ENCODE measurements around the gene ASTL. TPM values are rescaled to one million over a fixed set of nuclear protein-coding genes. Genes with fewer than 3 reads are reported as not detected.
A peak's percentile ranks its signal among the peaks of the same experiment; 100 is the strongest.
"Not testable (repeated sequence)": the region's sequence is repeated elsewhere in the genome, so short reads cannot be mapped to it uniquely, and the experiment has no call there.

ASTL gene
- total RNA-seq, 4 donors from 2014 or later = not detected

DNA sequence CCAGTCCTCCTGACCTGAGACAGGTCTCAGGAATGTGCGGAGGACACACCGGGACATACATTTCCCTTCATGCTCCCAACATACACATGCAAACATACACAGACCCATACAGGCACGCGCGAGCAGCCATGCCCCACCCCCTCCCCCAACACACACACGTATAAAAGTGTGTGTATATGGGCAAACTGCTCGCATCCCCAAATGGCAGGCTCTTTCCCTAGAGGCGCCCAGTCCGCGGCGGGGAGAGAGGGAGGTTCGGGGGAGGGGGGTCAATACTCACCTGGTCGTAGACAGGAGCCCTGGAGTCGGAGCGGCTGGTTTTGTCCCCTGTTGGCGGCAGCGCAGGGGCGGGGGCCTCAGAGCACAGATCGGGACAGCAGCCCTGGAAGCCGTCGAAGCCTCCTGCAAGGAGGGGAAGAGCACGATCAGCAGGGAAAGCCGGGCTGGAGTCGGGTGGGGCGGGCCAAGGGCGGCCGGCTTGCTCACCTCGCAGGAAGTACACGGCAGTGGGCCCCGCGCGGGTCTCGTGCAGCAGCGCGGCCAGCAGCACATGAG is 6.3 kb upstream of the ASTL start:
- H3K4me1 ChIP-seq = peaks cover 0 to 7% of the 10 kb centered on the region in 2 donors
- TF ChIP-seq, protein P1, sequence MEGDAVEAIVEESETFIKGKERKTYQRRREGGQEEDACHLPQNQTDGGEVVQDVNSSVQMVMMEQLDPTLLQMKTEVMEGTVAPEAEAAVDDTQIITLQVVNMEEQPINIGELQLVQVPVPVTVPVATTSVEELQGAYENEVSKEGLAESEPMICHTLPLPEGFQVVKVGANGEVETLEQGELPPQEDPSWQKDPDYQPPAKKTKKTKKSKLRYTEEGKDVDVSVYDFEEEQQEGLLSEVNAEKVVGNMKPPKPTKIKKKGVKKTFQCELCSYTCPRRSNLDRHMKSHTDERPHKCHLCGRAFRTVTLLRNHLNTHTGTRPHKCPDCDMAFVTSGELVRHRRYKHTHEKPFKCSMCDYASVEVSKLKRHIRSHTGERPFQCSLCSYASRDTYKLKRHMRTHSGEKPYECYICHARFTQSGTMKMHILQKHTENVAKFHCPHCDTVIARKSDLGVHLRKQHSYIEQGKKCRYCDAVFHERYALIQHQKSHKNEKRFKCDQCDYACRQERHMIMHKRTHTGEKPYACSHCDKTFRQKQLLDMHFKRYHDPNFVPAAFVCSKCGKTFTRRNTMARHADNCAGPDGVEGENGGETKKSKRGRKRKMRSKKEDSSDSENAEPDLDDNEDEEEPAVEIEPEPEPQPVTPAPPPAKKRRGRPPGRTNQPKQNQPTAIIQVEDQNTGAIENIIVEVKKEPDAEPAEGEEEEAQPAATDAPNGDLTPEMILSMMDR (IDR thresholded peaks at IDR 0.05 in 4 of 5, conservative IDR thresholded peaks at IDR 0.05 in 1 of 5) = no peak
- no peak for TF ChIP-seq POLR2A (IDR thresholded peaks at IDR 0.05)
- H3K4me3 ChIP-seq = peak overlapping the region; percentile 44 to 71 (median 58)
- intact Hi-C loops (cut with DNase I; ENCODE audit: low total_unique reads) = loop anchor here (2.0 kb wide), 3 partner anchors 30 to 116 kb away; partner anchors contain the start of gene STARD7
- H3K27me3 ChIP-seq = no peaks in the 10 kb centered on the region
- peak overlapping the region; percentile 67 to 77 (median 70) for H3K27ac ChIP-seq
- no peaks in the 10 kb centered on the region for H3K36me3 ChIP-seq
- ATAC-seq (no peak), DNase-seq (no peak)
- no peaks in the 10 kb centered on the region for H3K9me3 ChIP-seq
- in situ Hi-C loops (cut with MboI; ENCODE audit: low sequenced_read_pairs in 4 of 4) = loop anchor here in 2 of 4 donors (25.0 kb wide), 2 partner anchors 118 to 368 kb away; partner anchors contain the start of genes CIAO1 (in 1 of the 2), NEURL3 (in 1 of the 2) and TMEM127 (in 1 of the 2)

DNA sequence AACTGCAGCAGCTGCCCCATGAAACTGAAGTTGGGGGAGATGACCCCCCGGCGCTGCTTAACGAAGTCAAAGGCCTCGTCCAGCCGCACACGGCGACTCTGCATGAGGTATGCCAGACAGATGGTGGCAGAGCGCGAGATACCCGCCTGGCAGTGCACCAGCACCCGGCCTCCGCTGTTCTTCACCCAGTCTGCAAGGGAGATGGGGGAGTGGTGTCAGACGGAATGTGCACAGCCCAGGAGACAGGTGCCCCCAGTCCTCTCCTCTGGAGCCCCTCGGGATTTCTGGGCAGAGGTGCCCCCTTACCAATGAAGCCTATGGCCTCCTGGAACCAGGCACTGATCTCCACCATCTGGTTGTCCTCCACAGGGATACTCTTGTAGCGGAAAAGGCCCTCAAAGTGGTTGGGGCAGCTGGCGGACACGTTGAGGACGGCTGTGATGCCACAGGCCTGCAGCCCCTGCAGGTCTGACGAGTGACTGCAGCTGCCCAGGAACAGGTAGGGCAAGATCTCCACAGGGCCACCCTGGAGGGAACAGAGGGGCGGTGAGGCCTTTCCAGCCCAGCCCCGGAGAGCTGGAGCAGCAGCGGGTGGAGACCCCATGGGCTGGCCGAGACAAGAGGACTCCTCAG is 5.7 kb upstream of the ASTL start:
- H3K4me1 ChIP-seq = peaks cover 0 to 7% of the 10 kb centered on the region in 2 donors
- intact Hi-C loops (cut with DNase I; ENCODE audit: low total_unique reads) = loop anchor here (2.0 kb wide), 3 partner anchors 31 to 117 kb away; partner anchors contain the start of gene STARD7
- TF ChIP-seq, protein P1 (IDR thresholded peaks at IDR 0.05 in 4 of 5, conservative IDR thresholded peaks at IDR 0.05 in 1 of 5) = no peak
- TF ChIP-seq POLR2A (IDR thresholded peaks at IDR 0.05) = no peak
- H3K4me3 ChIP-seq = peak overlapping the region in 2 of 4 donors; percentile 44 to 55
- in situ Hi-C loops (cut with MboI; ENCODE audit: low sequenced_read_pairs in 4 of 4) = loop anchor here in 2 of 4 donors (25.0 kb wide), 2 partner anchors 118 to 368 kb away; partner anchors contain the start of genes CIAO1 (in 1 of the 2), NEURL3 (in 1 of the 2) and TMEM127 (in 1 of the 2)
- no peak for DNase-seq
- H3K36me3 ChIP-seq = no peaks in the 10 kb centered on the region
- no peak for ATAC-seq
- no peaks in the 10 kb centered on the region for H3K9me3 ChIP-seq
- H3K27me3 ChIP-seq = no peaks in the 10 kb centered on the region
- peak overlapping the region in 1 of 4 donors; percentile 67 for H3K27ac ChIP-seq

DNA sequence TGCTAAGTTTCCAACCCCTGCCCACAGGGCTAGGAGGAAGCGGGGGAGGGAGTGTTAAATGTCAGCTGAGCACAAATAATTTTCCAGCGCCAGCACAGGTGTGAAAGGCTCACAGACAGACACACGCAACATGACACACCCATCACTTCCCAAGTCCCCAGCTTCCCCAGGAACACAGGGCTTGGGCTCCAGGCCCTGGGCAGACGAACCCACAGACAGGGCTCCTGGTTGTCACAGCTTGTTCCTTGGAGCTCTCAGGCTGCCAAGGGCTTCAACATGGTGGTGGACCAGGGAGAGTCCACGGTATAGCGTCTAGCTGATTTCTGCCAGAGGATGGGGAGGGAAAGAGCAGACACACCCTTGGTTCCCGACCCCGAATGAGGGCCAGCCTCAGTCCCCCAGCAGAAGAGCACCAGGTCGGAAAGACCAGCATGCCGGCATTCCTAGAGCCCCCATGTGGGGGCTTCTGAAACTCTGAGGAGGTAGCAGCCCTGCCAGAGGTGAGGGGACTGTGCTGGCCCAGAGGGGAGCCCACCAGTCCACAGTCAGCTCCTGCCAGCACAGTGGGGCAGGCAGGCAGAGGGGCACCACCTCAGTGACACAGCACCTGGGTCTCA is 5.0 kb upstream of the ASTL start:
- DNase-seq = no peak
- ATAC-seq = no peak
- Histone ChIP-seq H3K27ac (no peak overlapping the region), H3K9me3 (no peaks in the 10 kb centered on the region), H3K27me3 (no peaks in the 10 kb centered on the region), H3K4me1 (peaks cover 0 to 7% of the 10 kb centered on the region in 2 donors), H3K4me3 (no peak overlapping the region), H3K36me3 (no peaks in the 10 kb centered on the region)
- in situ Hi-C loops (cut with MboI; ENCODE audit: low sequenced_read_pairs in 4 of 4) = loop anchor here in 2 of 4 donors (25.0 kb wide), 2 partner anchors 119 to 369 kb away; partner anchors contain the start of genes CIAO1 (in 1 of the 2), NEURL3 (in 1 of the 2) and TMEM127 (in 1 of the 2)
- no peak for TF ChIP-seq POLR2A (IDR thresholded peaks at IDR 0.05)
- TF ChIP-seq, protein P1 (IDR thresholded peaks at IDR 0.05 in 4 of 5, conservative IDR thresholded peaks at IDR 0.05 in 1 of 5) = no peak
- intact Hi-C loops (cut with DNase I; ENCODE audit: low total_unique reads) = no loop called here

DNA sequence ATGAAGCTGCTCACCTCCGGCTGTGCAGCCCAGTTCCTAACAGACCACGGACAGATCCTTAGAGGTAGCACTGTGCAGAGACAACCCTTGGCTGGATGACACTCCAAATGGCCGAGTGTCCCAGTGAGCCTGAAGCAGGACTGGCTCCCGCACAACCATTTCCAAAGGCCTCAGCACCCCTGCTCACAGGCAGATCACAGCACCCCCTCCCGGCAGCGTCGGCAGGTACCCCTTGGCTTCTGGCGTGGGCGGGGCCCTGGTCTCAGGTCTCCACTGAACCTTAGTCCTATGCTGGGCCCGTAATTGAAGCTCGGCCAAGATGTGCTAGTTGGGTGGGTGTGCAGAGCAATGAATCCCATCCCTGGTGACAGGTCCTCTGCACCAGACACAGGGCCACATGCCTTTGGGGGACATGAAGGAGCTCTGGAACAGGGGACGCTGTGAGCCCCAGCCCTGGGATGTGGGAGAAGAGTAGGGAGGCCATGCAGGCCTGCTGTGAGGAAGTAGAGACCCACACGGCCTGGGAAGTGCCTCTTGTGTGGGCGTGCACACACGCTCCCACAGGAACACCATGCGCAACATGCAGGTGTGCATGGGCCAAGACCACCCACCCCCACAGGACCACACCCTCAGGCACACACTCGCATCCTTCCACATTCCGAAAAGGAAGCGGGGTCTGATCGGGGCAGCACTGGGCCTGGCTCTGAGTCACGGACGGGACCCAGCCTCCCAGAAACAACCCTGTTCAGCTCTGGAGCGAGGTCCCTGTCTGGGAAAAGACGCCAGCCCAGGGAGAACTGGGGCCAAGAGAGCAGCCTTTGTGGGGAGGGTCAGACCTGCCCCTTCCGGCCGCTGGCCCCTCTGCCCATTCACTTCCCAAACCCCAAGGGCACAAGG is 4.2 kb upstream of the ASTL start:
- Histone ChIP-seq H3K4me1 (peaks cover 0 to 7% of the 10 kb centered on the region in 2 donors), H3K27ac (no peak overlapping the region), H3K27me3 (no peaks in the 10 kb centered on the region), H3K9me3 (no peaks in the 10 kb centered on the region), H3K36me3 (no peaks in the 10 kb centered on the region), H3K4me3 (no peak overlapping the region)
- intact Hi-C loops (cut with DNase I; ENCODE audit: low total_unique reads) (no loop called here), in situ Hi-C loops (cut with MboI; ENCODE audit: low sequenced_read_pairs in 4 of 4) (loop anchor here in 2 of 4 donors (25.0 kb wide), 2 partner anchors 120 to 370 kb away; partner anchors contain the start of genes CIAO1 (in 1 of the 2), NEURL3 (in 1 of the 2) and TMEM127 (in 1 of the 2))
- TF ChIP-seq POLR2A (IDR thresholded peaks at IDR 0.05) = no peak
- TF ChIP-seq, protein P1 (IDR thresholded peaks at IDR 0.05 in 4 of 5, conservative IDR thresholded peaks at IDR 0.05 in 1 of 5) = no peak
- no peak for ATAC-seq
- no peak for DNase-seq

DNA sequence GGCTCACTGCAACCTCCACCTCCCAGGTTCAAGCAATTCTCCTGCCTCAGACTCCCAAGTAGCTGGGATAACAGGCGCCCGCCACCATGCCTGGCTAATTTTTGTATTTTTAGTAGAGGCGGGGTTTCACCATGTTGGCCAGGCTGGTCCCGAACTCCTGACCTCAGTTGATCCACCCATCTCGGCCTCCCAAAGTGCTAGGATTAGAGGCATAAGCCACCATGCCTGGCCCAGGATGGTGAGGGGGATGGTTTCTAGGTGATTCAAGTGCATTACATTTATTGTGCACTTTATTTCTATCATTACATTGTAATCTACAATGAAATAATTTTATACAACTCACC is 3.3 kb upstream of the ASTL start:
- DNase-seq; H3K27ac ChIP-seq; H3K9me3 ChIP-seq; ATAC-seq; intact Hi-C loops (cut with DNase I; ENCODE audit: low total_unique reads); H3K27me3 ChIP-seq; H3K4me1 ChIP-seq; H3K4me3 ChIP-seq; H3K36me3 ChIP-seq: not testable (repeated sequence)
- in situ Hi-C loops (cut with MboI; ENCODE audit: low sequenced_read_pairs in 4 of 4) = loop anchor here in 2 of 4 donors (25.0 kb wide), 2 partner anchors 121 to 371 kb away; partner anchors contain the start of genes CIAO1 (in 1 of the 2), NEURL3 (in 1 of the 2) and TMEM127 (in 1 of the 2)

All from gastrocnemius medialis (tissue), 4 donors.